ENCODE data around the gene IRF7. TPM values are rescaled to one million over a fixed set of nuclear protein-coding genes. Genes with fewer than 3 reads are reported as not detected.

IRF7 gene
- polyA plus RNA-seq, 2 of the 4 experiments (the other 2 are of a cell fraction): 2.0 to 3.1 TPM

DNA sequence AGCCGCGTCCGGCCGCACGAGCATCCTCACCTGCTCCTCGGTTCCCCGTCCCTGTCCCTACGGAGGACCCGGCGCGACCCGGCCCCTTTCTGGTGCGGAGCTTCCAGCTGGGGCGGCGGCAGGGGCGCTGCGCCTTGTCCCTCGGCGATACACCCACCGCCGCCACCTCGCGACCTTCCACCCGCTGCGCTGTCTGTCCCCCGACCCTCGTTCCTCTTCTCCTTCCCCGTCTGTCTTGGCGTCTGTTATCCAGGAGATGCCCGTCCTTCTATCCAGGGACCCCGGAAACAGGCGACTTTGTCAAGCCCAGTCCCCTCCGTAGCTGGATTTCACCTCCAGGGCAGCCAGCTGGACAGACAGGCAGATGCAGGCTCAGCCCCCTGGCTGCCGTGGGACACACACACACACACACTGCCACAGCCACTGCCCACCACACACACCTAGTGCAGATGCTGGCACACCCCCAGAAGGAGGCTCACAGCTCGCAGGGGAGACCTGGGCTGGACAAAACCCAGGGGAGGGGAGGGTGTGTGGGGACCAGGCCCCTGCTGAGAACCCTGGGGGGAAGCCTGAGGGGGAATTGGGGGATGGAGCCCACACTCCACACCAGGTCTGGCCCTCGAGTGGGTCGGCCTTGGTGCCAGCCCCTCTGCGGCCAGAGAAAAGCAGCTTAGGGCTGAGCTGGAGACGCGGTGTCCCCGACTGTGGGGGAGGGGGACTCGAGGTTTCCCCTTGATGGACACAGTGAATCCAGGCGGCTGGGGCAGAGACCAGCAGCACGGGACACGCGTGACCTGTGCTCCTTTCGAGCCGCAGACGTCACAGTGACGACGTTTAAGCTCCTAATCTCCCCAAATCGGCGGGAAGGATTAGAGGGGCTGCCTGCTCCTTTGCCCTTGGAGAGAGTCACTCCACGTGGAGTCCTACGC, 22.1 kb upstream of the IRF7 start:
- ATAC-seq (no peak), FAIRE-seq (no peak), DNase-seq (ENCODE audit: low read depth in 1 of 2, low spot score in 1 of 2) (no peak)
- Histone ChIP-seq H3K27ac (no peak overlapping the region), H3K4me3 (no peak overlapping the region), H3K4me1 (peaks cover 10% of the 10 kb centered on the region; the same call in 2 of the 3 replicates), H3K4me2 (no peak overlapping the region), H3K9me3 (no peaks in the 10 kb centered on the region)
- 93% methylated on average over 50 of the region's 55 CpGs for WGBS (ENCODE audit: missing lambda C conversion rate)
- CTCF ChIA-PET: interaction anchor here (1.0 kb wide), 1 partner anchor 83 kb away, joined by 3 read pairs; no protein-coding TSS in a partner anchor
- TF ChIP-seq BHLHE40 (IDR thresholded peaks at IDR 0.05; ENCODE audit: low read depth, low read length) (no peak), NFE2L2 (conservative IDR thresholded peaks at IDR 0.05; ENCODE audit: low read length) (no peak), POLR2AphosphoS2 (conservative IDR thresholded peaks at IDR 0.05; ENCODE audit: low read length) (no peak), FOSB (CRISPR knock-in tag; IDR thresholded peaks at IDR 0.05) (no peak), CEBPB (IDR thresholded peaks at IDR 0.05) (no peak), RCOR1 (IDR thresholded peaks at IDR 0.05; ENCODE audit: low read depth, low read length) (no peak), CHD2 (IDR thresholded peaks at IDR 0.05; ENCODE audit: low read length, partially characterized antibody) (no peak), CHD4 (IDR thresholded peaks at IDR 0.05; ENCODE audit: borderline replicate concordance) (no peak), TP53 (CRISPR knock-in tag; IDR thresholded peaks at IDR 0.05) (no peak)
- TF ChIP-seq, protein P1, sequence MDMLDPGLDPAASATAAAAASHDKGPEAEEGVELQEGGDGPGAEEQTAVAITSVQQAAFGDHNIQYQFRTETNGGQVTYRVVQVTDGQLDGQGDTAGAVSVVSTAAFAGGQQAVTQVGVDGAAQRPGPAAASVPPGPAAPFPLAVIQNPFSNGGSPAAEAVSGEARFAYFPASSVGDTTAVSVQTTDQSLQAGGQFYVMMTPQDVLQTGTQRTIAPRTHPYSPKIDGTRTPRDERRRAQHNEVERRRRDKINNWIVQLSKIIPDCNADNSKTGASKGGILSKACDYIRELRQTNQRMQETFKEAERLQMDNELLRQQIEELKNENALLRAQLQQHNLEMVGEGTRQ (IDR thresholded peaks at IDR 0.05): no peak
- TF ChIP-seq, protein P2, sequence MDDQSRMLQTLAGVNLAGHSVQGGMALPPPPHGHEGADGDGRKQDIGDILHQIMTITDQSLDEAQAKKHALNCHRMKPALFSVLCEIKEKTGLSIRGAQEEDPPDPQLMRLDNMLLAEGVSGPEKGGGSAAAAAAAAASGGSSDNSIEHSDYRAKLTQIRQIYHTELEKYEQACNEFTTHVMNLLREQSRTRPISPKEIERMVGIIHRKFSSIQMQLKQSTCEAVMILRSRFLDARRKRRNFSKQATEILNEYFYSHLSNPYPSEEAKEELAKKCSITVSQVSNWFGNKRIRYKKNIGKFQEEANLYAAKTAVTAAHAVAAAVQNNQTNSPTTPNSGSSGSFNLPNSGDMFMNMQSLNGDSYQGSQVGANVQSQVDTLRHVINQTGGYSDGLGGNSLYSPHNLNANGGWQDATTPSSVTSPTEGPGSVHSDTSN (IDR thresholded peaks at IDR 0.05): no peak
- POLR2A ChIA-PET: no interaction called here

DNA sequence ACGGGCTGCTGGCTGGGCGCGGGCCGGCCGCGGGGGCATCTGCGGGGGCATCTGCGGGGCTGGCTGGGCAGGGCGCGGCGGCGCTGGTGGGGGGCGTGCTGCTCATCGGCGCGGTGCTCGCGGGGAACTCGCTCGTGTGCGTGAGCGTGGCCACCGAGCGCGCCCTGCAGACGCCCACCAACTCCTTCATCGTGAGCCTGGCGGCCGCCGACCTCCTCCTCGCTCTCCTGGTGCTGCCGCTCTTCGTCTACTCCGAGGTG, 21.5 kb upstream of the IRF7 start:
- WGBS (ENCODE audit: missing lambda C conversion rate): 96% methylated on average over 30 of the region's 34 CpGs
- FAIRE-seq (no peak), DNase-seq (ENCODE audit: low read depth in 1 of 2, low spot score in 1 of 2) (no peak), ATAC-seq (no peak)
- 0 out of 3 replicates have a peak, but pooled peaks cover 6% of the 10 kb centered on the region for H3K4me1 ChIP-seq
- TF ChIP-seq CBX2 (IDR thresholded peaks at IDR 0.05; ENCODE audit: borderline replicate concordance, low read depth) (no peak), ZFP36 (IDR thresholded peaks at IDR 0.05; ENCODE audit: borderline replicate concordance, partially characterized antibody) (no peak), BHLHE40 (IDR thresholded peaks at IDR 0.05; ENCODE audit: low read depth, low read length) (no peak)
- H3K4me2 ChIP-seq: no peak overlapping the region
- ChIA-PET CTCF (no interaction called here), POLR2A (no interaction called here)
- no peaks in the 10 kb centered on the region for H3K9me3 ChIP-seq
- no peak overlapping the region for H3K27ac ChIP-seq
- H3K4me3 ChIP-seq: no peak overlapping the region

DNA sequence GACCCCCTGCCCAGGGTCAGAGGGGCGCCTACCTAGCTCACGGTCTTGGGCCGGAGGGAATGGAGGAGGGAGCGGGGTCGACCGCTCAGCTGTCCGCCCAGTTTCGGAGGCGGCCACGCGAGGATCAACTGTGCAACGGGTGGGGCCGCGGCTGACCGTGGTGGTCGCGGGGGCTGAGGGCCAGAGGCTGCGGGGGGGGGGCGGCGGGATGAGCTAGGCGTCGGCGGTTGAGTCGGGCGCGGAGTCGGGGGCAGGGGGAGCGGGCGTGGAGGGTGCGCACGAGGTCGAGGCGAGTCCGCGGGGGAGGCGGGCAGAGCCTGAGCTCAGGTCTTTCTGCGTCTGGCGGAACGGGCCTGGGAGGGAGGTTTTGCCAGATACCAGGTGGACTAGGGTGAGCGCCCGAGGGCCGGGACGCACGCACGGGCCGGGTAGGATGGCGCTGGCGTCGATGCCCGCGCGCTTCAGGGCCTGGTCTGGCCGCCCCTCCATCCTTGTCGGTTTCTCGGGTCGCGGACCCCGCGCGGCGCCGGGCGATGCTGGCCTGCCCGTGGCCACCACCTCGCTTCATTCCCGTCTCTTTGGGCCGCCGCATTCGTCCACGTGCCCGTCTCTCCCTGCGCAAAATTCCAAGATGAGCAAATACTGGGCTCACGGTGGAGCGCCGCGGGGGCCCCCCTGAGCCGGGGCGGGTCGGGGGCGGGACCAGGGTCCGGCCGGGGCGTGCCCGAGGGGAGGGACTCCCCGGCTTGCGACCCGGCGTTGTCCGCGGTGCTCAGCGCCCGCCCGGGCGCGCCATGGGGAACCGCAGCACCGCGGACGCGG, 21.0 kb upstream of the IRF7 start, which contains the start of gene DRD4:
Gene DRD4, plus strand, starts transcription at position 759 of the 822 bp plus-strand sequence. Its CDS starts 36 bp downstream, at position 795.
- H3K4me2 ChIP-seq: no peak within 1 kb of the TSS
- H3K27ac ChIP-seq: no peak within 1 kb of the TSS
- POLR2A ChIA-PET: no interaction called here
- ATAC-seq: no peak
- no peaks in the 10 kb centered on the region for H3K9me3 ChIP-seq
- CTCF ChIA-PET: no interaction called here
- FAIRE-seq: no peak
- DNase-seq (ENCODE audit: low read depth in 1 of 2, low spot score in 1 of 2): no peak
- H3K4me1 ChIP-seq: 0 out of 3 replicates have a peak, but pooled peaks cover 6% of the 10 kb centered on the region
- H3K4me3 ChIP-seq: no peak within 1 kb of the TSS
- TF ChIP-seq, protein P3, sequence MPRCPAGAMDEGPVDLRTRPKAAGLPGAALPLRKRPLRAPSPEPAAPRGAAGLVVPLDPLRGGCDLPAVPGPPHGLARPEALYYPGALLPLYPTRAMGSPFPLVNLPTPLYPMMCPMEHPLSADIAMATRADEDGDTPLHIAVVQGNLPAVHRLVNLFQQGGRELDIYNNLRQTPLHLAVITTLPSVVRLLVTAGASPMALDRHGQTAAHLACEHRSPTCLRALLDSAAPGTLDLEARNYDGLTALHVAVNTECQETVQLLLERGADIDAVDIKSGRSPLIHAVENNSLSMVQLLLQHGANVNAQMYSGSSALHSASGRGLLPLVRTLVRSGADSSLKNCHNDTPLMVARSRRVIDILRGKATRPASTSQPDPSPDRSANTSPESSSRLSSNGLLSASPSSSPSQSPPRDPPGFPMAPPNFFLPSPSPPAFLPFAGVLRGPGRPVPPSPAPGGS (IDR thresholded peaks at IDR 0.05): no peak
- no peak for TF ChIP-seq ZFP36 (IDR thresholded peaks at IDR 0.05; ENCODE audit: borderline replicate concordance, partially characterized antibody)
- no peak for TF ChIP-seq RNF2 (IDR thresholded peaks at IDR 0.05; ENCODE audit: borderline replicate concordance, low read depth)
- TF ChIP-seq TP53 (CRISPR knock-in tag; IDR thresholded peaks at IDR 0.05): no peak
- no peak for TF ChIP-seq POLR2AphosphoS2 (conservative IDR thresholded peaks at IDR 0.05; ENCODE audit: low read length)
- no peak for TF ChIP-seq JUNB (IDR thresholded peaks at IDR 0.05)
- no peak for TF ChIP-seq NFE2L2 (conservative IDR thresholded peaks at IDR 0.05; ENCODE audit: low read length)
- no peak for TF ChIP-seq SMC3 (IDR thresholded peaks at IDR 0.05)
- TF ChIP-seq EHMT2 (IDR thresholded peaks at IDR 0.05; ENCODE audit: low read depth): no peak
- no peak for TF ChIP-seq FOXS1 (CRISPR knock-in tag; IDR thresholded peaks at IDR 0.05)
- TF ChIP-seq SREBF2 (IDR thresholded peaks at IDR 0.05): no peak
- TF ChIP-seq HOXA7 (CRISPR knock-in tag; IDR thresholded peaks at IDR 0.05): no peak
- no peak for TF ChIP-seq FOSL2 (IDR thresholded peaks at IDR 0.05)
- no peak for TF ChIP-seq FOSL2 (CRISPR knock-in tag; IDR thresholded peaks at IDR 0.05)
- TF ChIP-seq, protein P4, sequence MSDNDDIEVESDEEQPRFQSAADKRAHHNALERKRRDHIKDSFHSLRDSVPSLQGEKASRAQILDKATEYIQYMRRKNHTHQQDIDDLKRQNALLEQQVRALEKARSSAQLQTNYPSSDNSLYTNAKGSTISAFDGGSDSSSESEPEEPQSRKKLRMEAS (IDR thresholded peaks at IDR 0.05): no peak
- no peak for TF ChIP-seq POLR2A (IDR thresholded peaks at IDR 0.05; ENCODE audit: low read length)
- no peak for TF ChIP-seq NR3C1 (IDR thresholded peaks at IDR 0.05)
- no peak for TF ChIP-seq TFCP2L1 (CRISPR knock-in tag; IDR thresholded peaks at IDR 0.05)
- TF ChIP-seq, protein P2 (IDR thresholded peaks at IDR 0.05): no peak
- WGBS (ENCODE audit: missing lambda C conversion rate): 96% methylated on average over 84 of the region's 100 CpGs

Measured in A549 (cell line).